Right ventricle myocardium inferior (tissue), 1 donor: ENCODE results near the gene ABHD8. TPM values are rescaled to one million over a fixed set of nuclear protein-coding genes. Genes with fewer than 3 reads are reported as not detected.

Experiments
- ATAC-seq: fragments of 200-7000 bp; cut with Tn5 transposase; one replicate; pipeline ENCODE4 v1.9.1; 2020; ENCODE audit warnings: mild to moderate bottlenecking, moderate library complexity
- DNase-seq: peaks from one replicate; pipeline ENCODE4 v3.0.0; 2021; ENCODE audit errors: missing footprints
- intact Hi-C: fragments of 100-400 bp; cut with DNase I; formaldehyde crosslinking; loops from one replicate; pipeline ENCODE4 v1.11.0; 2022
- long read RNA-seq: library from polyadenylated mRNA; unstranded; transcript quantifications from one replicate; pipeline ENCODE4 v2.0.0, GENCODE V29; 2021
- total RNA-seq: library from RNA; stranded (reverse); fragmentation: NEBNext Ultra II Directional; extraction: Animal tissue kit (Norgen Biotek cat#: 25700); gene quantifications from one replicate; pipeline ENCODE4 v1.2.1, GENCODE V29; 2021
- donor health status: DM: no; HTN: yes; CAD: no; lungs with severe emphysema.

ABHD8 gene, protein sequence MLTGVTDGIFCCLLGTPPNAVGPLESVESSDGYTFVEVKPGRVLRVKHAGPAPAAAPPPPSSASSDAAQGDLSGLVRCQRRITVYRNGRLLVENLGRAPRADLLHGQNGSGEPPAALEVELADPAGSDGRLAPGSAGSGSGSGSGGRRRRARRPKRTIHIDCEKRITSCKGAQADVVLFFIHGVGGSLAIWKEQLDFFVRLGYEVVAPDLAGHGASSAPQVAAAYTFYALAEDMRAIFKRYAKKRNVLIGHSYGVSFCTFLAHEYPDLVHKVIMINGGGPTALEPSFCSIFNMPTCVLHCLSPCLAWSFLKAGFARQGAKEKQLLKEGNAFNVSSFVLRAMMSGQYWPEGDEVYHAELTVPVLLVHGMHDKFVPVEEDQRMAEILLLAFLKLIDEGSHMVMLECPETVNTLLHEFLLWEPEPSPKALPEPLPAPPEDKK
- 13.8 TPM for total RNA-seq
- long read RNA-seq, transcript ABHD8-201 (5 exons, 2,090 nt), result major isoform, 25 of 27 reads
- long read RNA-seq, partial matches to known transcripts, result 1 of 27 reads
- long read RNA-seq, other reads (novel, unspliced or antisense), result 1 of 27 reads

- intact Hi-C loops, result no loop called here
- DNase-seq, result peak; percentile 97
- peak; percentile 86 for ATAC-seq
Observed at GRCh38 chr19:17303167-17303939, at the start of gene ABHD8. Gene ABHD8 (minus strand): TSS chr19:17303425. CDS start chr19:17301616, 1,809 bp downstream.

- DNase-seq, result peak; percentile 65
- intact Hi-C loops, result no loop called here
- ATAC-seq, result peak; percentile 20
Observed at GRCh38 chr19:17352608-17353280, 49.5 kb upstream of the ABHD8 start.

DNA sequence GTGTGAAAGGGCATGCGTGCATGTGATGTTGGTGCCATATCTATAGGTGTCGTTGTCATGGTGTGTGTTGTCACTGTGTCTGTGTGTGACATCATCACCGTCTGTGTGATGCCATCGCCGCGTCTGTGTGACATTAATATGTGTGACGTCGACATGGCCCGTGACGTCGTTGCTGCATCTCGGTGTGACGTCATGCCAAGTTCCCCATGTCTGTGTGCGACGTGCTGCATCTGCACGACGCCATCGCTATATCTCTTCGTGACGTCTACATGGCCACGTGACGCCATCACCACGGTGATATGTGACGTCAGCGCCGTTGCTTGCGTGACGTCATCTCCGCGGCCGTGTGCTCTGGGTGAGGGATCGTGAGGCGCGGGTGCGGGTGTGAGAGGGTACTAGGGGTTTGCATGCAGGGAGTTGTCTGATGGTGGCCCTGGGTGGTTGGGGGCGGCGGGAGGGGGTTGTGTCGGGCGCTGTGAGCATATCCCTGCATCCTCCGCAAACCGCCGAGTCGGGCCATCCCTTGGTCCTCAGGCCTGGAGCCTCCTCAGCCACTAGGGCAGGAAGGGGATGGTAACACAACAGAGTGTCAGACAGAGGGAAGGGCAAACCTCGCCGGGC, 48.7 kb upstream of the ABHD8 start:
- intact Hi-C loops, result no loop called here
- no peak for DNase-seq
- no peak for ATAC-seq

GRCh38 chr19:17348700-17349099, 45.5 kb upstream of the ABHD8 start:
- peak; percentile 65 for ATAC-seq
- DNase-seq, result peak; percentile 76
- intact Hi-C loops, result loop anchor here (5.0 to 10.0 kb wide), 3 partner anchors 119 to 509 kb away; partner anchors contain the start of gene RPL18A

GRCh38 chr19:17347877-17348276, 44.7 kb upstream of the ABHD8 start:
- intact Hi-C loops, result loop anchor here (5.0 to 10.0 kb wide), 3 partner anchors 119 to 509 kb away; partner anchors contain the start of gene RPL18A
- ATAC-seq (no peak), DNase-seq (no peak)

- DNase-seq (no peak), ATAC-seq (peak; percentile 40)
- intact Hi-C loops, result loop anchor here (5.0 to 10.0 kb wide), 3 partner anchors 120 to 510 kb away; partner anchors contain the start of gene RPL18A
Observed at GRCh38 chr19:17347361-17347760, 44.1 kb upstream of the ABHD8 start.

DNA sequence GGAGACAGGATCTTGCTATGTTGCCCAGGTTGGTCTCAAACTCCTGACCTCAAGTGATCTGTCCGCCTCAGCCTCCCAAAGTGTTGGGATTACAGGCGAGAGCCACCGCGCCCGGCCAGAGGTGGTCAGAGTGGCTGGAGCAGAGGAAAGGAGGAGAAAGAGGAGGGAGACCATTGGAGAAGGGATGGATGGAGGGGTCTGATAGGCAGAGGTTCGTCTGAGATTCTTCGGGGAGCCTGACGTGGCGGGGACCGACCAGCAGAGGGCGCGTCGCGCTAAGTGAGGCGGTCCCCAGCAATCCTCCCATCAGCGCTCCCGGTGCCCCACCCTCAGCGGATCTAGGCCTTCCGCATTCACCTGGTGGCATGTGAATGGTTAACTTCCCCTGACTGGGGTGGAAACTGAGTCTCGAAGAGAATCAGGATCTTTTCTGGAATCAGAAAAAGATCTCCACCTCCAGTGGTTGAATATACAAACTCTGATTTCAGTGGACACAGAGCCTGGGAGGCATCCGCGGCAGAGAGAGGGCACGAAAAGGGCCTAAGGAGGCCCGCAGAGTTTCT, 43.0 kb upstream of the ABHD8 start:
- ATAC-seq, result peak; percentile 72
- DNase-seq, result peak; percentile 89
- intact Hi-C loops, result loop anchor here (1.0 to 10.0 kb wide), 4 partner anchors 40 to 511 kb away; partner anchors contain the start of gene RPL18A

GRCh38 chr19:17341845-17342244, 38.6 kb upstream of the ABHD8 start:
- intact Hi-C loops, result loop anchor here (10.0 kb wide), 1 partner anchor 443 kb away; no protein-coding TSS in a partner anchor
- DNase-seq, result no peak

DNA sequence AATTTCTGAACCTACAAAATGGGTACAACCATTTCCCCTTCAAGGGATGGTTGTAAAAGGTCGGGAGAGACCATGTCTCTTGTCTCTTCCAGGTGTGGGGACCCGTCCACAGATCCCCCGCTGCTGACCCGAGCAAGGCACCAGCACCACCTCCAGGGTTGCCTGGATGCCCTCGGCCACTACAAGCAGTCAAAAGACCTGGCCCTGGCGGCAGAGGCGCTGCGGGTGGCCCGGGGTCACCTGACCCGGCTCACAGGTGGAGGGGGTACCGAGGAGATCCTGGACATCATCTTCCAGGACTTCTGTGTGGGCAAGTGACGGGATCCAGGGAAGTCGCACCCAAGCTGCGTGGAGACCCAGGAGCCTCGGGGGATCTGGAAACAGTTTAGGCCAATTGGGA, 38.2 kb upstream of the ABHD8 start:
- intact Hi-C loops, result loop anchor here (10.0 kb wide), 1 partner anchor 443 kb away; no protein-coding TSS in a partner anchor
- DNase-seq, result no peak
- ATAC-seq, result no peak

More at GRCh38 chr19:17341845-17342244, 38.6 kb upstream of the ABHD8 start:
- ATAC-seq, result no peak

- DNase-seq (no peak), ATAC-seq (no peak)
Observed at GRCh38 chr19:17340871-17341357, 37.7 kb upstream of the ABHD8 start.

GRCh38 chr19:17340302-17340870, 37.2 kb upstream of the ABHD8 start:
- peak; percentile 65 for DNase-seq
- intact Hi-C loops, result loop anchor here (10.0 kb wide), 1 partner anchor 444 kb away; no protein-coding TSS in a partner anchor
- ATAC-seq, result no peak

More at GRCh38 chr19:17340871-17341357, 37.7 kb upstream of the ABHD8 start:
- intact Hi-C loops, result loop anchor here (10.0 kb wide), 1 partner anchor 444 kb away; no protein-coding TSS in a partner anchor

DNA sequence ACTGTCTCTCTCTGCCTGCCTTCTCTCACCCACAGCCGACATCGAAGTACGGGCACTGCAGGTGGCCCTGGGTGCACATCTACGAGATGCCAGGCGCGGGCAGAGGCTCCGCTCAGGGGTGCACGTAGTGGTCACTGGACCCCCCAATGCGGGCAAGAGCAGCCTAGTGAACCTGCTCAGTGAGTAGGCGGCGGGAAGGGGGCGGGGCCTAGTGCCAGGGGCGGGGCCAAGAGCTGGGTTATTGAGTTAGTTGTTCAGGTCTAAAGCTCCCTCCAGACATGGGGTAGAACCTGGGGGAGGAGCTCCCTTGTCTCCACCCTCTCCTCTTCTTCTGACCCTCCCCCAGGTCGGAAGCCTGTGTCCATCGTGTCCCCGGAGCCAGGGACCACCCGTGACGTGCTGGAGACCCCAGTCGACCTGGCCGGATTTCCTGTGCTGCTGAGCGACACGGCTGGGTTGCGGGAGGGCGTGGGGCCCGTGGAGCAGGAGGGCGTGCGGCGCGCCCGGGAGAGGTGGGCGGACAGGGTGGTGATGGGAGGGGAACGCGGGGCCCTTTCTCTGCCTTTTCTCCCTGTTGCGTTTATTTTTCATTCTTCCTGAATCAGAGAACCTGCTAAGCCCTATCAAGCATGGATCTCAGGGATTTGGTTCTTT, 36.0 kb upstream of the ABHD8 start:
- ATAC-seq (no peak), DNase-seq (peak; percentile 70)
- intact Hi-C loops, result no loop called here

- ATAC-seq (no peak), DNase-seq (no peak)
- intact Hi-C loops, result no loop called here
Observed at GRCh38 chr19:17338433-17339078, 35.3 kb upstream of the ABHD8 start.

DNA sequence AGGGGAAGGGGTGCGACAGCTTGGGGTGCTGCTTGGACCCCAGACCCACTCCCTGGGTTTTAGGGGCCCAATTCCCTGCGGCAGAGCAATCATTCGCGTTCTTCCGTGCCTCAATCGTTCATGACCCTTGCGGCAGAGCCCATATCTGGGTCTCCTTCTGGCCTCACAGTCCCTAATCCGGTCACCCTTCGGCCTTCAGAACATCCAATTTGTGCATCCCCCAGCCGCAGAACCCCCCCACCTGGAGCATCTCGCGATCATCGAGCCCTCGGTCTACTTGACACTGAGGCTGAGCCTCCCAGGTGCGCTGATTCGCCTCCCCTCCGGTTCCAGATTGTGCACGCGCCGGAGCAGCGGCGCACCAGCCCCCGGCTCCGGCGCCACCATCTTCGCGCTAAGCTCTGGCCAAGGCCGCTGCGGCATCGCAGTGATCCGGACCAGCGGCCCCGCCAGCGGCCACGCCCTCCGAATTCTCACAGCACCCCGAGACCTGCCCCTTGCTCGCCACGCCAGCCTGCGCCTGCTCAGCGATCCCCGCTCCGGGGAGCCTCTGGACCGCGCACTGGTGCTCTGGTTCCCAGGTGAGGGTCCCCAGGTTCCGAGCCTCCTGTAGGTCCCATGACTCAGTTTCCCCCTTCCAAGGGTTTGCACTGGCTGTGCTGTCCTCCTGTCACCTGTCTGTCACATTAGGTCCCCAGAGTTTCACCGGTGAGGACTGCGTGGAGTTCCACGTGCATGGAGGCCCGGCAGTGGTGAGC, 34.6 kb upstream of the ABHD8 start:
- DNase-seq, result peak; percentile 69
- ATAC-seq, result no peak
- intact Hi-C loops, result loop anchor here (1.0 to 2.0 kb wide), 2 partner anchors 33 to 123 kb away; partner anchors contain the start of genes MRPL34 and USE1
